ENCODE measurements around the gene HIGD2A.
"Not testable (repeated sequence)": the region's sequence is repeated elsewhere in the genome, so short reads cannot be mapped to it uniquely, and the experiment has no call there.

HIGD2A gene

GRCh38 chr5:176394096-176394495 lies 5.5 kb downstream of the HIGD2A start:
- no peak for DNase-seq

GRCh38 chr5:176394881-176395675 lies 6.5 kb downstream of the HIGD2A start:
- DNase-seq, result no peak

- no peak for DNase-seq
Measured at GRCh38 chr5:176396330-176396729, 7.8 kb downstream of the HIGD2A start.

- no peak for DNase-seq
Measured at GRCh38 chr5:176397736-176398420, 9.3 kb downstream of the HIGD2A start.

- no peak for DNase-seq
Measured at GRCh38 chr5:176400382-176401156, 12.0 kb downstream of the HIGD2A start.

GRCh38 chr5:176401281-176402205 lies 13.0 kb downstream of the HIGD2A start:
- no peak for DNase-seq

- no peak for DNase-seq
Measured at GRCh38 chr5:176405656-176406435, 17.3 kb downstream of the HIGD2A start.

- no peak for DNase-seq
Measured at GRCh38 chr5:176406436-176407052, 18.0 kb downstream of the HIGD2A start.

GRCh38 chr5:176407456-176408251 lies 19.1 kb downstream of the HIGD2A start:
- DNase-seq, result no peak

GRCh38 chr5:176408252-176408573 lies 19.7 kb downstream of the HIGD2A start:
- DNase-seq, result not testable (repeated sequence)

GRCh38 chr5:176408590-176408989 lies 20.0 kb downstream of the HIGD2A start:
- no peak for DNase-seq

GRCh38 chr5:176409765-176410164 lies 21.2 kb downstream of the HIGD2A start:
- DNase-seq, result no peak

GRCh38 chr5:176410486-176411180 lies 22.1 kb downstream of the HIGD2A start:
- no peak for DNase-seq

- no peak for DNase-seq
Measured at GRCh38 chr5:176412517-176413254, 24.1 kb downstream of the HIGD2A start.

- no peak for DNase-seq
Measured at GRCh38 chr5:176413255-176413565, 24.7 kb downstream of the HIGD2A start.

- DNase-seq, result no peak
Measured at GRCh38 chr5:176413709-176414191, 25.2 kb downstream of the HIGD2A start.

GRCh38 chr5:176414704-176415103 lies 26.2 kb downstream of the HIGD2A start:
- no peak for DNase-seq

GRCh38 chr5:176415240-176415951 lies 26.8 kb downstream of the HIGD2A start:
- no peak for DNase-seq
